Measurements from ENCODE around the gene MSMB.

DNA sequence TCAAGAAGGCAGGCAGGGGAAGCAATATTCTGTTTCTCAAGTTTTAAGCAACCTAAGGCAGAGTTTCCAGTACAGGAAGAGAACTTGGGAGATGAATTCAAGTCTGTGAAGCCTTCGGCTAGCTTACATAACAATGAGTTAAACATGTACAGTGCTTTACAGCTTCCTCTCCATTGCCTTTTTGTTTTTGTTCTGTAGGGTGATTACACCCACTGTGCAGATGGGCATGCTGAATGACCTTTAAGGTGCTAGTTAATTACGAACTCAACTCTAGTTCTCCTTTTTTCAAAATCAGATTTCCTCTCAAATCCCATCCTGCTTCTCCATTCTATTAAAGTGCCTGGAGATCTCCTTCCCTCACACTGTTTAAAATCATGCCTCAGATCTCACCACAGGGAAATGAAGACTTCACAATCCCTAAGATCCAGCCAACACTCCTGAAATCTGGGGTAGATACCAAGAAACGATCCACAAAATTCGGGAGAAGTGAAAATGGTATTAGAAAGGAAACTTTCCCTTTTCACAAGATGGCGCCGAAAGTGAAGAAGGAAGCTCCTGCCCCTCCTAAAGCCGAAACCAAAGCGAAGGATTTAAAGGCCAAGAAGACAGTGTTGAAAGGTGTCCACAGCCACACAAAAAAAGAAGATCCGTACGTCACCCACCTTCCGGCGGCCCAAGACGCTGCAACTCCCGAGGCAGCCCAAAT, 16.8 kb upstream of the MSMB start:
- TF ChIP-seq TAF1 (IDR thresholded peaks at IDR 0.05; ENCODE audit: borderline replicate concordance, insufficient read depth, low read length) (no peak), POLR2AphosphoS5 (IDR thresholded peaks at IDR 0.05; ENCODE audit: low read depth, low read length) (no peak), FOXP2 (optimal IDR thresholded peaks at IDR 0.05; ENCODE audit: borderline replicate concordance, extremely low read depth, extremely low read length, insufficient read depth) (no peak), SIN3A (IDR thresholded peaks at IDR 0.05; ENCODE audit: borderline replicate concordance, insufficient read depth, low read length) (no peak)
